GM18505 (cell line): Measurements from ENCODE around the gene MYH10.

ENCODE experiments used
- ATAC-seq: cut with Tn5 transposase; IDR thresholded peaks from one replicate; pipeline ENCODE4 v1.9.1; 2021; ENCODE audit not compliant: unreplicated experiment
- POLR2A ChIP-seq: IDR thresholded peaks from 4 replicates; pipeline ENCODE4 v1.6.1; 2011; ENCODE audit warnings: borderline replicate concordance; ENCODE audit not compliant: insufficient read depth, insufficient read length; ENCODE audit errors: extremely low read depth

MYH10 gene

DNA sequence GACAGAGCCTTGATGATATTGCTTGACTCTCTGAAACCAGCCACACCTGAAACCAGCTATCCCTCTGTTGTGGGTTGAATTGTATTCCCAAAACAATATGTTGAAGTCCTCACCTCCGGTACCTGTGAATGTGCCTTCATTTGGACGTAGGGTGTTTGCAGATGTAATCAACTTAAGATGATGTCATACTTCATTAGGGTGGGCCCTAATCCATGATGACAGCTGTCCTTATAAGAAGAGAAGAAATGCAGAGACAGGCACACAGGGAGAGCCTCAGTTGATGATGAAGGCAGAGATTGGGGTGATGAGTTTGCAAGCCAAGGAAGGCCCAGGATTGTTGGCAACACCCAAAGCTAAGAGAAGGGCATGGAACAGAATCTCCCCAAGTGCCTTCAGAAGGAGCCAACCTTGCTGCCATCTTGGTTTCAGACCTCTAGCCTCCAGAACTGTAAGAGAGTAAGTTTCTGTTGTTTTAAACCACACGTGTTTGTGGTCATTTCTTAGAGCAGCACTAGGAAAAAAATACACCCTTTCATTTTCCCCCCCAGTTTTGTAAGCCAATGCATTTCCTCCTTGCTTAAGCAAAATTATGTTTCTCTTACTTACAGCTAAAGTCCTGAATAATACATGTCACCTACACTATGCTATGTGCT is 29.4 kb upstream of the MYH10 start:
- TF ChIP-seq POLR2A, result no peak
- ATAC-seq, result no peak

DNA sequence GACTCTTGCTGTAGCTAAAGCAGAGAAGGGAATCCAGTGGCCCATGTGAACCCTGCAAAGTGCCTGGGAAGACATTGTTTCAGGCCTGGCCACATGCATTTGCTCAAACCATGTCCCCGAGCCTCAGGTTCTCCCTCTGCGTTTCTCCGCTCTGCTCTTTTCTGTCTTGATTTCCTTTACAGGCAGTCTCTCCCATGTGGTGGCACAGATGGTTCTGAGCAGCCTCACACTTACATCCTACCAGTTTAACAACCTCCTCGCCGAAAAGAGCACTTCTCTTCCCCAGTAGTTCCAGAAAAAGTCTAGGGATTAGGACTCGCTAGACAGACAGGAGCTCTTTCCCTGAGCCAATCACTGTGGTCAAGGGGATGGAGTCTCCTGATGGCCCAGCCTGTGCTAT is 28.3 kb upstream of the MYH10 start:
- TF ChIP-seq POLR2A, result no peak
- no peak for ATAC-seq

DNA sequence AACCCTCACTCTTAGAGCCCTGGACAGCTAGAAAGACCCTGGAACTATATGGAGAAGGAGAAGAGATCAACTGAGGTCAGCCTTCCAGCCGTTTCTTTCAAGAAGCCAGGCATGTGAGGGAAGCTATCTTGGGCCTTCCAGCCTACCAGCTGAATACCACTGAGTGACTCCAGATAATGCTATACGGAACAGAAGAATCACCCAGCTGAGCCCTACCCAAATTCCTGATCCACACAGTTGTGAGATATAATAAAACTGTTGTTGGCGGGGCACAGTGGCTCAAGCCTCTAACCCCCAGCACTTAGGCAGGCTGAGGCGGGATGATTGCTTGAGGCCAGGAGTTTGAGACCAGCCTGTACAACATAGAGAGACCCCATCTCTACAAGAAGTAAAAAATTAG is 26.2 kb upstream of the MYH10 start:
- TF ChIP-seq POLR2A, result no peak
- no peak for ATAC-seq

DNA sequence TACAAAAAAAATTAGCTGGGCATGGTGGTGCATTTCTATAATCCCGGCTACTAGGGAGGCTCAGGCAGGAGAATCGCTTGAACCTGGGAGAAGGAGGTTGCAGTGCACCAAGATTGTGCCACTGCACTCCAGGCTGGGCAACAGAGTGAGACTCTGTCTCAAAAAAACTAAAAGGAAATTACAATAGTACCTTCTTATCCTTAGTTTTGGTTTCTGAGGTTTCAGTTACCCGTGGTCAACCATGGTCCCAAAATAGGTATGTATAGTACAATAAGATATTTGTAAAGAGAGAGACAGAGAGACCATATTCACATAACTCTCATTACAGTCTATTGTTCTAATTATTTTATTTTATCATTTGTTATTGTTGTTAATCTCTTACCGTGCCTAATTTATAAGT is 24.3 kb upstream of the MYH10 start:
- no peak for ATAC-seq
- no peak for TF ChIP-seq POLR2A

DNA sequence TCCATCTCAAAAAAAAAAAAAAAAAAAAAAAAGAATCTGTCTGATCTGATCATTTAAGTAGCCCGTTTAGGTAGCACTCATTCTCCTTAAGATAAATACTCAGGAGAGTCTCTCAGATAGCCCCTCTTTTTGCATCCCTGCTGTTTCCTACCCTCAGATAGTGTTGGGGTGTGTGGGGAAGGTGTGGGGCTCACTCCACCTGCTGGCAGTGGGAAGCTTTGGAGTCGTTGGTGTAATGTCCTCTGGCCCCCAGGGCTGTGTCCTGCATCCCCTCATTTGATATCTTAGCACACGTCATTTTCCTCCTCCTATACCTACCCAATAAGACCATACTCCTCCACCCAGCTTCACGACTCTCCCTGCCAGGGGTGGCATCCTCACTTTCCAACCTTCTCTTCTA is 20.5 kb upstream of the MYH10 start:
- TF ChIP-seq POLR2A, result no peak
- no peak for ATAC-seq

DNA sequence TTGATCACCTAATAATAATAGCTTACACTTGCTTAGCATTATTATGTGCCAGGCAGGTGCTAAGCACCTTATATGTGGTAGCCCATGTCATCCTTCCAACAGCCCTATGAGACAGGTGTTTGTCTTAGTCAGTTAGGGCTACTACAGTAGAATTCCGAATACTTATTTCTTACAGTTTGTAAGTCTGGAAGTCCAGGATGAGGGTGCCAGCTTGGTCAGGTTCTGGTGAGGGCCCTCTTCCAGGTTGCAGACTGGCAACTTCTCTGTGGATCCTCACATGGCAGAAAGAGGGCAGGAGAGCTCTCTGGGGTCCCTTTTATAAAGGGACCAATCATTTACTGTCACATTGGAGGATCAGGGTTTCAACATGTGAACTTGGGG is 19.6 kb upstream of the MYH10 start:
- ATAC-seq, result no peak
- no peak for TF ChIP-seq POLR2A

DNA sequence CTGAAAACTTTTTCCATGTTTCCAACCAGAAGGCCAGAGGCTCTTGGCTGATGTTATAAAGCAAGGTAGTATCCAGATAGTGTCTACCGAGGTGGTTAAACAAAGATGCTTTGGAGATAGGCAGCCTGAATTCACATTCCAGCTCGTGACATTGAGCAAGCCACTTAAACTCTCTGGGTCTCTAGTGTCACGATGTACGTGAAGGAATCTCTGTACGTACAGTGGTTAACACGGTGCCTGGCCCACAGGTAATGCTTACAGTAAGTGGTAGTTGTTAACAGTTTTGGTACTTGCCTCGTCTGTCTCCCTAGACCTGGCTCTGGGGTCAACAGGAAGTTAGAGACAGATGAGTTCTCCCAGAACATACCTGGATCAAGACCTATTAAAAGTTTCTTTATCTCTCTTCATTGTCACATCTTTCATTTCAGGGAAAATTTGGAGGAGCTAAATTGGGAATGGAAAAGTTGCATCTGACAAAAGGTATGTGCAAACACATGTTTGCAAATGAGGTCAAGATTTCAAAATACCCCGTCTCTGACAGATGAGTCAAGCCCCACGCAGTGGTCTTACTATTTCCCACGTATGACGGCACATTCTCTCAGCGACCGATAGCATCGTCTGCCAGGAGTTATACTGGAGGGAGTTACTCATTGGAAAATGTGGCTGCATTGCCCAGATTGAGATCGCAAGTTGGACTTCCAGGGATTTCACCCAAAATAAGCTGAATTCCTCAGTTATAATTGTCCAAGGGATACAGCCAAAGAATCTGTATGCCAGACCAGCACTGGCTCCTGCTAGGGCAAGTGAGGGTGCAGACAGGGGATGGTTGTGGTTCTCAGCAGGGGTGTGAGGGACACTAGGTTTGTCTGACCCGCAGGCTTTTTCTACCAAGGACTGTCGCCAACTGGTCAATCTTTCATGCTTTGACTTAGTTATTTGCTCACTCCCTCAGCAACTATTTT is 18.9 kb upstream of the MYH10 start:
- ATAC-seq, result no peak
- no peak for TF ChIP-seq POLR2A

DNA sequence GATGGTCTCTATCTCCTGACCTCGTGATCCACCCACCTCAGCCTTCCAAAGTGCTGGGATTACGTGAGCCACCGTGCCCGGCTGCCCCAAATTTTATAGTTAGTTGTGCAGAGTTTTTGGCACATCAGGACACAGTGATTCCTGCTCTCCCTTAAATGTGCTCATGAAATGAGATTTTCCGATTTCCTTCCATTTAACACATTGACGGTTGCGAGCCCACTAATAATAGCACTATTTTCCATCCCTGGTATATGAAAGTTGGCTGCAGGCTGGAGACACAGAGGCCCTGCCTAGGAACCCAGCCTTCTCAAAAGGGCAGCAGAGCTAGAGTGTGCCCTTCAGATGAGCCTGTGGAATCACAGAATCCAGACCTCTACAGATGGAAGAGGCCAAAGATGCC is 17.4 kb upstream of the MYH10 start:
- TF ChIP-seq POLR2A, result no peak
- ATAC-seq, result no peak

DNA sequence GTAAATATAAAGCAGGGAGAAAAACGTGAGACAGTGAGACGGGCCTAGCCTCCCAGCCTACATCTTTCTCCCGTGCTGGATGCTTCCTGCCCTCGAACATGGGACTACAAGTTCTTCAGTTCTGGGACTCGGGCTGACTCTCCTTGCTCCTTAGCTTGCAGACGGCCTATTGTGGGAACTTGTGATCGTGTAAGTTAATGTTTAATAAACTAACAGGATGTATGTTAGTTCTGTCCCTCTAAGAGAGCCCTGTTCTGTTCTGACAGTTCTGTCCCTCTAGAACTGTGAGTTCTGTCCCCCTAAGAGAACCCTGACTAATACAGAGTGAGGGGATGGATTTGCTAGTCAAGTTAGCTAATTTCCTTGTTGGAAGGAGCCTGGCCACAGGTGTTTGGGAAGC is 16.7 kb upstream of the MYH10 start:
- no peak for ATAC-seq
- no peak for TF ChIP-seq POLR2A

DNA sequence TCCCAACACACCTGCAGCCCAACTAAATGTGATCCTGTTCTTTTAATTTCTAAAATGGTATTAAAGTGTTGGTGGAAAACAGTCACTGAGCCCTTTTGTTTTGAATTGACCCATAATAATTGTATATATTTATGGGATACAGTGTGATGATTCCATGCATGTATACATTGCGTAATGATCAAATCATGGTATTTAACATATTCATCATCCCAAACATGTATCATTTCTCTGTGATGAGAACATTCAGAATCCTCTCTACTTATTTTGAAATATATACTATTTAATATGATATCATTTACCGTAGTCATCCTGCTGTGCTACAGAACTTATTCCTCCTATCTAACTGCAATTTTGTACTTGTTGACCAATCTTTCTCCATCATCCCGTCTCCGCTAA is 14.0 kb upstream of the MYH10 start:
- TF ChIP-seq POLR2A, result no peak
- ATAC-seq, result no peak

DNA sequence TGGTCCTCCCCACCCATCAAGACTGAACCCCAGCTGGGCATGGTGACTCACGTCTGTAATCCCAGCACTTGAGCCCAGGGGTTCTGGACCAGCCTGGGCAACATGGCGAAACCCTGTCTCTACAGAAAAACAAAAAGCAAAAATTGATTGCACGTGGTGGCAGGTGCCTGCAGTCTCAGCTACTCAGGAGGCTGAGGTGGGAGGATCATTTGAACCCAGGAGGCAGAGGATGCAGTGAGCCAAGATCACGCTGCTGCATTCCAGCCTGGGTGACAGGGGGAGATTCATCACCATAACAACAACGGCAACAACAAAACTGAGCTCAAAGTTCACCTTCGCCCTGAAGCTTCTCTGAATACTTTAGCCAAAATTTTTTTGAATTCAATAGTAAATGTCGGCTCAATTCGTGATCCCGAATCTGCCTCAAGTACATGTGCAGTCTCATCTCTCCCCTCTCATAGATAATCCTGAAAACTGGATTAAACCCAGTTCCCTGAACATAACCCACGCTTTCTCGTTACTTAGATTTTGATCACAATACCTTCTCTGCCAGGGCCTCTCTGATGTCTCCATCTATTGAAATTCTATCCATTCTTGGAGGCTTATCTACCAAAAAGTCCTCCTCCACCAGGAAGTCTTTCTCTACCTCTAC is 13.5 kb upstream of the MYH10 start:
- no peak for ATAC-seq
- TF ChIP-seq POLR2A, result no peak

DNA sequence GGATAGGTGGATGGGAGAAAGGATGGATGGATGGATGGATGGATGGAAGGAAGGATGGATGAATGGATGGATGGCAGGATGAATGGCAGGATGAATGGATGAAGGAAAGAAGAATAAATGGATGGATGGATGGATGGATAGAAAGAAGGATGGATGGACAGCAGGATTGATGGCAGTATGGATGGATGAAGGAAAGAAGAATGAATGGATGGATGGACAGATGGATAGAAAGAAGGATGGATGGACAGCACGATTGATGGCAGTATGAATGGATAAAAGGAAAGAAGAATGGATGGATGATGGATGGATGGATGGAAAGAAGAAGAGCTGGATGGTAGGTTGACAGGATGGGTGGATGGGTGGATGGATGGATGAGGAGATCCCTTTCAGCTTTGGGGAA is 9.2 kb upstream of the MYH10 start:
- no peak for ATAC-seq
- TF ChIP-seq POLR2A, result no peak

DNA sequence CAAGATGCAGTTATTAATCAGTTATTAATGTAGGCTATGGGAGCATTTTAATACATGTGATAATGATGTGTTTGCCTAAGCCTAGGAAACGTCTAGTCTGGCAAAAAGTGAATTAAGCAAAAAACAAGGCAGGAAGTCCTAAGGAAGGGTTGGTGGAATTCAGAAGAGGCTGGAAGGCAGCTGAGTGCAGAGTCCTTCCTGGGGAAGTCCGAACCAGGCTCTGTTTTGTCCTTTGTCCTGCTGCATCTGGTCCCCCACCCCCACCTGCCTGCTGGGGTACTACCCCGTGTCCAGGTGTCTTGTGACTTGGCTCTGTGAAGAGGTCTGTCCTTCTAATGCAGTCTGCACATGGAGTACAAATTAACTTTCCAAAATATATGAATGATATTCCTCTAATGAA is 1.5 kb upstream of the MYH10 start:
- no peak for TF ChIP-seq POLR2A
- no peak for ATAC-seq

DNA sequence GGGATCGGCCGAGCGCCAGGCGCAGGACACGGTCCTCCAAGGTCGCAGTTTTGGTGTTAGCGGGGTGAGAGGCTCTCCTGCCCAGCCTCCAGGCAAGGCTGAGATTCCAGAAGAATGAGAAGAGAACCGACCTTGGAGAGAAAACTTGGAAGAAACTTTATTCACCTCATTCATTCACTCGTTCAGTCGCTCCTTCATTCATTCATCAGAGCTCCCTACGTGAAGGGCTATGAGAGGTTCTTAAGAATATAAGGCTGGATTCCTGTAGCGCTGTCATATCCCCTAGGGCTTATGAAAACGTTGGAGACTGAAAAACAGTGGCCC is 991 bp upstream of the MYH10 start:
- TF ChIP-seq POLR2A, result no peak
- no peak for ATAC-seq
